CD14-positive monocyte (primary cell): ENCODE measurements around the gene GNAL. TPM values are rescaled to one million over a fixed set of nuclear protein-coding genes. Genes with fewer than 3 reads are reported as not detected.

Experiments used
- DNase-seq, 3 donors: peaks; one replicate each; pipeline ENCODE4 v3.0.0-alpha.2; 2011 to 2022
- H2AFZ ChIP-seq: 2 replicates; pipeline ENCODE4 v1.6.0; 2012; ENCODE audit warnings: mild to moderate bottlenecking, low read depth, low read length, inconsistent platforms; ENCODE audit not compliant: insufficient read depth, poor library complexity, severe bottlenecking
- H3K27ac ChIP-seq, 2 donors: 1 replicate in 1 of 2; 2 replicates in 1 of 2; pipeline ENCODE4 v1.5.1; 2012 to 2013; ENCODE audit warnings: low read length in 2 of 2, control low read depth in 1 of 2, inconsistent platforms in 1 of 2, low read depth in 1 of 2, mild to moderate bottlenecking in 1 of 2
- H3K27me3 ChIP-seq, 2 donors: one replicate each; pipeline versions ENCODE4 v1.6.0 to v1.6.1; 2011 to 2013; ENCODE audit warnings: low read length in 2 of 2; ENCODE audit not compliant: control insufficient read depth in 2 of 2, insufficient read depth in 2 of 2
- H3K36me3 ChIP-seq, 2 donors: replicated peaks in 1 of 2; 1 replicate in 1 of 2; 2 replicates in 1 of 2; pipeline versions ENCODE4 v1.5.1 to v1.6.1; 2012 to 2013; ENCODE audit warnings: low read length in 2 of 2, control low read depth in 1 of 2, inconsistent platforms in 1 of 2, mild to moderate bottlenecking in 1 of 2; ENCODE audit not compliant: insufficient read depth in 2 of 2, control insufficient read depth in 1 of 2
- H3K4me1 ChIP-seq, 2 donors: 1 replicate in 1 of 2; 2 replicates in 1 of 2; pipeline versions ENCODE4 v1.5.1 to v1.6.1; 2012 to 2013; ENCODE audit warnings: low read length in 2 of 2, control low read depth in 1 of 2, inconsistent platforms in 1 of 2, mild to moderate bottlenecking in 1 of 2, moderate library complexity in 1 of 2; ENCODE audit not compliant: insufficient read depth in 2 of 2, control insufficient read depth in 1 of 2
- H3K4me2 ChIP-seq: replicated peaks from 2 replicates; pipeline ENCODE3; 2012; ENCODE audit warnings: low read length, moderate library complexity, mild to moderate bottlenecking; ENCODE audit not compliant: poor library complexity, severe bottlenecking; ENCODE audit errors: extremely low read depth
- H3K4me3 ChIP-seq, 3 experiments: fragments of 200-600 bp in 1 of 3; sonication (generic) in 1 of 3; replicated peaks in 1 of 3; 1 replicate in 2 of 3; 2 replicates in 1 of 3; pipeline ENCODE4 v1.5.1; 2011 to 2013; ENCODE audit warnings: low read length in 3 of 3, mild to moderate bottlenecking in 3 of 3, control low read depth in 2 of 3, low read depth in 2 of 3, inconsistent platforms in 1 of 3, moderate library complexity in 1 of 3
- H3K79me2 ChIP-seq: 2 replicates; pipeline ENCODE4 v1.6.0; 2012; ENCODE audit warnings: mild to moderate bottlenecking, control low read depth, inconsistent platforms, low read length, moderate library complexity; ENCODE audit not compliant: insufficient read depth
- H3K9ac ChIP-seq: 2 replicates; pipeline ENCODE4 v1.6.0; 2017; ENCODE audit warnings: low read length, mild to moderate bottlenecking; ENCODE audit not compliant: insufficient read depth, poor library complexity, severe bottlenecking
- H3K9me3 ChIP-seq, 2 donors: replicated peaks in 1 of 2; 1 replicate in 1 of 2; 2 replicates in 1 of 2; pipeline versions ENCODE4 v1.5.1 to v1.6.1; 2012 to 2013; ENCODE audit warnings: low read length in 2 of 2, control low read depth in 1 of 2; ENCODE audit not compliant: control insufficient read depth in 1 of 2, insufficient read depth in 1 of 2
- H4K20me1 ChIP-seq: 2 replicates; pipeline ENCODE4 v1.6.0; 2012; ENCODE audit warnings: mild to moderate bottlenecking, low read length, control low read depth, moderate library complexity; ENCODE audit not compliant: insufficient read depth
- H3K27ac Mint-ChIP-seq, 7 donors: one replicate each; pipeline ENCODE4 v1.8.0; 2020; ENCODE audit warnings: mild to moderate bottlenecking in 7 of 7, mixed read lengths in 7 of 7, moderate library complexity in 6 of 7, inconsistent platforms in 2 of 7
- H3K27me3 Mint-ChIP-seq, 3 donors: one replicate each; pipeline ENCODE4 v1.8.0; 2021 to 2022; ENCODE audit warnings: low read depth in 3 of 3, mild to moderate bottlenecking in 3 of 3, mixed read lengths in 3 of 3, moderate library complexity in 3 of 3, inconsistent platforms in 1 of 3
- H3K36me3 Mint-ChIP-seq, 2 donors: one replicate each; pipeline ENCODE4 v1.8.0; 2020; ENCODE audit warnings: mixed read lengths in 2 of 2, inconsistent platforms in 1 of 2, mild to moderate bottlenecking in 1 of 2
- H3K4me1 Mint-ChIP-seq: one replicate; pipeline ENCODE4 v1.8.0; 2020; ENCODE audit warnings: mild to moderate bottlenecking, mixed read lengths
- H3K4me3 Mint-ChIP-seq, 2 donors: one replicate each; pipeline ENCODE4 v1.8.0; 2020; ENCODE audit warnings: mild to moderate bottlenecking in 2 of 2, mixed read lengths in 2 of 2, moderate library complexity in 1 of 2
- H3K9me3 Mint-ChIP-seq, 7 donors: one replicate each; pipeline ENCODE4 v1.8.0; 2020 to 2022; ENCODE audit warnings: mixed read lengths in 7 of 7, mild to moderate bottlenecking in 6 of 7, moderate library complexity in 6 of 7, inconsistent platforms in 2 of 7
- CTCF ChIP-seq: fragments of 200-600 bp; IDR thresholded peaks from one replicate; pipeline ENCODE4 v1.8.0; 2022; ENCODE audit warnings: antibody characterized with exemption, mild to moderate bottlenecking
- WGBS: methylation state at CpG from one replicate; pipeline ENCODE4 v1.1.5; 2013; ENCODE audit warnings: missing lambda C conversion rate; ENCODE audit not compliant: insufficient coverage; 5-methylcytosine and 5-hydroxymethylcytosine counted together
- intact Hi-C, 2 donors: fragments of 100-400 bp; cut with micrococcal nuclease; formaldehyde crosslinking; loops; one replicate each; pipeline versions ENCODE4 v1.15.0 to v1.15.1; 2023
- polyA plus RNA-seq, 3 donors: library from polyadenylated mRNA; depleted of rRNA in 1 of 3; unstranded in 2 of 3; stranded (reverse) in 1 of 3; fragments of 300-500 nt in 2 of 3; fragments of >200 nt in 1 of 3; fragmentation: Illumina TruSeq in 2 of 3; gene quantifications; 1 replicate in 2 of 3; 2 replicates in 1 of 3; pipeline ENCODE4 v1.2.3, GENCODE V29; 2012 to 2021

Gene GNAL
- polyA plus RNA-seq, 3 donors = 0.01 to 0.03 TPM; not detected in 1

- Histone ChIP-seq H3K79me2 (no peaks in the 10 kb centered on the region), H3K9me3 (no peaks in the 10 kb centered on the region), H3K36me3 (no peaks in the 10 kb centered on the region), H2AFZ (no peak overlapping the region), H4K20me1 (no peaks in the 10 kb centered on the region), H3K4me1 (no peaks in the 10 kb centered on the region), H3K27ac (no peak overlapping the region), H3K9ac (no peak overlapping the region), H3K4me2 (no peak overlapping the region), H3K4me3 (no peak overlapping the region), H3K27me3 (peaks cover 0 to 2% of the 10 kb centered on the region in 2 donors)
- peaks cover 0 to 4% (median 2%) of the 10 kb centered on the region in 7 donors for H3K9me3 Mint-ChIP-seq
- no peak for DNase-seq
- WGBS = 98% methylated on average over 38 of the region's 40 CpGs
- peaks cover 5 to 14% (median 7%) of the 10 kb centered on the region in 3 donors for H3K27me3 Mint-ChIP-seq
- no peaks in the 10 kb centered on the region for H3K4me1 Mint-ChIP-seq
- intact Hi-C loops = no loop called here
- TF ChIP-seq CTCF = no peak
- H3K27ac Mint-ChIP-seq = no peak overlapping the region
- H3K36me3 Mint-ChIP-seq = no peaks in the 10 kb centered on the region
- H3K4me3 Mint-ChIP-seq = no peak overlapping the region
These were observed 132.7 kb downstream of the GNAL start for GRCh38 chr18:11821643-11822237.

GRCh38 chr18:11823545-11823944, 134.5 kb downstream of the GNAL start:
- H3K4me1 Mint-ChIP-seq = no peaks in the 10 kb centered on the region
- intact Hi-C loops = no loop called here
- TF ChIP-seq CTCF = no peak
- H2AFZ ChIP-seq = no peak overlapping the region
- H3K4me3 ChIP-seq = no peak overlapping the region
- WGBS = 100% methylated on average over 1 of the region's 5 CpGs
- no peaks in the 10 kb centered on the region for H3K4me1 ChIP-seq
- no peaks in the 10 kb centered on the region for H3K36me3 ChIP-seq
- H3K9ac ChIP-seq = no peak overlapping the region
- no peaks in the 10 kb centered on the region for H3K9me3 ChIP-seq
- no peak overlapping the region for H3K27ac ChIP-seq
- no peak for DNase-seq
- no peak overlapping the region for H3K4me2 ChIP-seq
- H3K27me3 Mint-ChIP-seq = peaks cover 2 to 11% (median 3%) of the 10 kb centered on the region in 3 donors
- H3K27me3 ChIP-seq = no peaks in the 10 kb centered on the region
- peaks cover 0 to 4% (median 2%) of the 10 kb centered on the region in 7 donors for H3K9me3 Mint-ChIP-seq
- H3K36me3 Mint-ChIP-seq = no peaks in the 10 kb centered on the region
- H4K20me1 ChIP-seq = no peaks in the 10 kb centered on the region
- no peak overlapping the region for H3K27ac Mint-ChIP-seq
- no peaks in the 10 kb centered on the region for H3K79me2 ChIP-seq
- H3K4me3 Mint-ChIP-seq = no peak overlapping the region
